Parathyroid adenoma (tissue), 2 donors: ENCODE data around the gene MYO5B.

Source experiments
- H2AFZ ChIP-seq: fragments of 300-600 bp; sonication (generic); one replicate; pipeline ENCODE4 v1.7.0; 2017; ENCODE audit warnings: antibody characterized with exemption, mild to moderate bottlenecking
- H3K27ac ChIP-seq: fragments of 300-600 bp; sonication (generic); one replicate; pipeline ENCODE4 v1.7.0; 2017
- H3K27me3 ChIP-seq: fragments of 300-600 bp; sonication (generic); one replicate; pipeline ENCODE4 v1.7.0; 2017; ENCODE audit warnings: low read length; ENCODE audit not compliant: control insufficient read depth, insufficient read depth
- H3K36me3 ChIP-seq: fragments of 300-600 bp; sonication (generic); one replicate; pipeline ENCODE4 v1.7.0; 2017; ENCODE audit warnings: low read length; ENCODE audit not compliant: control insufficient read depth, insufficient read depth
- H3K4me1 ChIP-seq: fragments of 300-600 bp; sonication (generic); one replicate; pipeline ENCODE4 v1.7.0; 2017; ENCODE audit warnings: control low read depth
- H3K4me2 ChIP-seq: fragments of 300-600 bp; sonication (generic); one replicate; pipeline ENCODE4 v1.7.0; 2017; ENCODE audit warnings: low read length
- H3K4me3 ChIP-seq: fragments of 300-600 bp; sonication (generic); one replicate; pipeline ENCODE4 v1.7.0; 2017; ENCODE audit warnings: low read depth, low read length
- H3K79me2 ChIP-seq: fragments of 300-600 bp; sonication (generic); one replicate; pipeline ENCODE4 v1.7.0; 2017; ENCODE audit warnings: control low read depth
- H3K9ac ChIP-seq: fragments of 300-600 bp; sonication (generic); one replicate; pipeline ENCODE4 v1.7.0; 2017; ENCODE audit warnings: mild to moderate bottlenecking
- H3K9me3 ChIP-seq: fragments of 300-600 bp; sonication (generic); one replicate; pipeline ENCODE4 v1.7.0; 2017; ENCODE audit warnings: low read length; ENCODE audit not compliant: control insufficient read depth
- CTCF ChIP-seq: fragments of 300-600 bp; sonication (generic); IDR thresholded peaks from one replicate; pipeline ENCODE4 v1.7.0; 2017; ENCODE audit warnings: antibody characterized with exemption, mild to moderate bottlenecking
- donor health status: primary hyperparathyroidism.

The MYO5B gene

GRCh38 chr18:49967171-49967570 is 227.8 kb downstream of the MYO5B start:
- Histone ChIP-seq H3K4me2 (no peak overlapping the region), H3K4me1 (no peaks in the 10 kb centered on the region), H3K9ac (no peak overlapping the region), H3K79me2 (no peaks in the 10 kb centered on the region), H3K36me3 (no peaks in the 10 kb centered on the region), H3K9me3 (no peaks in the 10 kb centered on the region), H3K4me3 (no peak overlapping the region), H3K27me3 (no peaks in the 10 kb centered on the region), H2AFZ (no peak overlapping the region), H3K27ac (no peak overlapping the region)
- no peak for TF ChIP-seq CTCF

DNA sequence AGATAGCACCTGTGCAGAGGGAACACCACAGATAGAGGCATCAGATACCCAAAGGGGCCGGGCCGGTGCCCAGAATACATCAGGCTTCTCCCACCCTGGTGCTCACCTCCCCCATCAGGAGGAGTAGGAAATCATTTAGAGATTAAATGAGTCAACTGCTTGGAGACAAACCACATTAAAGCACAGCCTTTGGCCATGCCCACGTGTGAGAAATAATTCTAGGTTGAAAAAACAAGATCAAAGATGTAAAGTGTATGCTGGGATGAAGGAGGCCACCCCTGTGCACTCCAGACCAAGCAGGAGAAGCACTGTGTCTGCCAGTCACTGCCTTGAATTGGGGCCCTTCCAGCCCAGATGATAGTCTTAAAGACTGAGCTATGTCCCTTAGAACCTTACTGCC is 228.9 kb downstream of the MYO5B start:
- H3K4me1 ChIP-seq = no peaks in the 10 kb centered on the region
- no peak overlapping the region for H3K9ac ChIP-seq
- H3K4me2 ChIP-seq = no peak overlapping the region
- no peak overlapping the region for H3K27ac ChIP-seq
- H3K36me3 ChIP-seq = no peaks in the 10 kb centered on the region
- TF ChIP-seq CTCF = no peak
- no peak overlapping the region for H2AFZ ChIP-seq
- H3K4me3 ChIP-seq = no peak overlapping the region
- no peaks in the 10 kb centered on the region for H3K27me3 ChIP-seq
- H3K9me3 ChIP-seq = no peaks in the 10 kb centered on the region
- no peaks in the 10 kb centered on the region for H3K79me2 ChIP-seq

GRCh38 chr18:49963217-49963616 is 231.7 kb downstream of the MYO5B start:
- no peak overlapping the region for H3K9ac ChIP-seq
- no peaks in the 10 kb centered on the region for H3K79me2 ChIP-seq
- no peak overlapping the region for H2AFZ ChIP-seq
- no peaks in the 10 kb centered on the region for H3K36me3 ChIP-seq
- TF ChIP-seq CTCF = no peak
- H3K27ac ChIP-seq = no peak overlapping the region
- no peaks in the 10 kb centered on the region for H3K9me3 ChIP-seq
- H3K27me3 ChIP-seq = no peaks in the 10 kb centered on the region
- H3K4me2 ChIP-seq = no peak overlapping the region
- no peaks in the 10 kb centered on the region for H3K4me1 ChIP-seq
- no peak overlapping the region for H3K4me3 ChIP-seq

DNA sequence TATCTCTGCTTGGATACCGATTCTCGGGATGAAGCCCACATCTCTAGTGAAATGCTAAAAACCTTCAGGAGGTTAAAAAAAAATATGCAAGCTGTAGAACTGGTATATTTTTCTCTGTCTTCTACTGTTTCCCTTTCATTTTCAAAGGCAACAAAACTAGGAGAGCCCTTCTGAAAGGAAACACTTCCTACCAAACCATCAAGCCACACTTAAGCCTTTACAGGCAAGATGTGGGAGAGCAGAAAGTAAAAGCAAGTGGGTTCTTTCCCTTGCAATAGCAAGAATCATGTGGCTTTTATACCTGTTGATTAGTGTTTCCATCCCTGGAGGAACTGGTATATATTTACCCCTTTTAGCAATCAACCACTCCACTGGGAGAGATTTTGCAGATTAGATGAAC is 233.7 kb downstream of the MYO5B start:
- Histone ChIP-seq H3K4me2 (no peak overlapping the region), H3K9ac (no peak overlapping the region), H3K36me3 (no peaks in the 10 kb centered on the region), H3K27me3 (no peaks in the 10 kb centered on the region), H3K4me3 (no peak overlapping the region), H2AFZ (no peak overlapping the region), H3K27ac (no peak overlapping the region), H3K9me3 (no peaks in the 10 kb centered on the region), H3K79me2 (no peaks in the 10 kb centered on the region), H3K4me1 (no peaks in the 10 kb centered on the region)
- TF ChIP-seq CTCF = no peak

DNA sequence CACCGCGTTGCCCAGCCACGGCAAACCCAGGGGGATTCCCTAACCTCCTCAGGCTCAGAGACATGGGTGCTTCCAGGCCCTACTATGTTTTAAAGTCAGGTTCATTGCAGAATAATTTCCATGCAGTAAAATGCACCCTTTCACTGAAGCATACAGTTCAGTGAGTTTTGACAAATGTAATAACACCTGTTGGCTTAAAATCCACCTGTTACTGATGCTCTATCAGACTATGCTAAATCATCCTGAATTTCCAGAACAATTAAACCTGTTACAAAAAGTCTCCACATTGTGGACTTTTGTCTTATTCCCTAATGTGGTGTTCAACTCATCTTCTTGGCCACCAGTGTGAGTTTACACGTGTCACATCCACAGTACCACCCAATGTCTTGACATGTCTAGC is 234.6 kb downstream of the MYO5B start:
- no peak for TF ChIP-seq CTCF
- no peaks in the 10 kb centered on the region for H3K27me3 ChIP-seq
- no peak overlapping the region for H2AFZ ChIP-seq
- no peak overlapping the region for H3K27ac ChIP-seq
- no peaks in the 10 kb centered on the region for H3K36me3 ChIP-seq
- no peak overlapping the region for H3K4me3 ChIP-seq
- H3K4me1 ChIP-seq = no peaks in the 10 kb centered on the region
- no peaks in the 10 kb centered on the region for H3K9me3 ChIP-seq
- H3K79me2 ChIP-seq = no peaks in the 10 kb centered on the region
- no peak overlapping the region for H3K4me2 ChIP-seq
- no peak overlapping the region for H3K9ac ChIP-seq
